Activated CD8-positive, alpha-beta memory T cell treated with anti-CD3 and anti-CD28 coated beads for 36 hours (primary cell): ENCODE data around the gene TADA2B. TPM values are rescaled to one million over a fixed set of nuclear protein-coding genes. Genes with fewer than 3 reads are reported as not detected.
"Not testable (repeated sequence)": the region's sequence is repeated elsewhere in the genome, so short reads cannot be mapped to it uniquely, and the experiment has no call there.

Experiments used
- CTCF ChIA-PET: fragments of 350-600 bp; sonication (Branson Sonifier 250); formaldehyde crosslinking; loops from one replicate; lab custom pipeline; 2021; ENCODE audit warnings: antibody characterized with exemption; lab: Charles Lee
- POLR2A ChIA-PET: fragments of 350-600 bp; sonication (Branson Sonifier 250); formaldehyde crosslinking; loops from one replicate; lab custom pipeline; 2021; ENCODE audit warnings: antibody characterized with exemption; lab: Charles Lee
- total RNA-seq, 2 experiments: library from RNA; stranded (reverse); gene quantifications; one replicate each; pipeline ENCODE4 v1.2.3, GENCODE V29; 2021

Gene TADA2B
- total RNA-seq, 2 experiments from 2014 or later: 13.7 to 14.0 TPM

DNA sequence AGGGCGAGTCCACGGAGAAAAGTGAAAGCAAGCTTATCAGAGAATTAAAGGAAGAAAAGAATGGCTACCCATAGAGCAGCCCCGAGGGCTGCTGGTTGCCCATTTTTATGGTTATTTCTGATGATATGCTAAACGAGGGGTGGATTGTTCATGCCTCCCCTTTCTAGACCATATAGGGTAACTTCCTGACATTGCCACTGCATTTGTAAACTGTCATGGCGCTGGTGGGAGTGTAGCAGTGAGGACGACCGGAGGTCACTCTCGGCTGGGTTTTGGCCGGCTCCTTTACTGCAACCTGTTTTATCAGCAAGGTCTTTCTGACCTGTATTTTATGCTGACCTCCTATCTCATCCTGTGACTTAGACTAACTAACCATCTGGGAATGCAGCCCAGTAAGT, 41.4 kb downstream of the TADA2B start:
- POLR2A ChIA-PET: not testable (repeated sequence)

DNA sequence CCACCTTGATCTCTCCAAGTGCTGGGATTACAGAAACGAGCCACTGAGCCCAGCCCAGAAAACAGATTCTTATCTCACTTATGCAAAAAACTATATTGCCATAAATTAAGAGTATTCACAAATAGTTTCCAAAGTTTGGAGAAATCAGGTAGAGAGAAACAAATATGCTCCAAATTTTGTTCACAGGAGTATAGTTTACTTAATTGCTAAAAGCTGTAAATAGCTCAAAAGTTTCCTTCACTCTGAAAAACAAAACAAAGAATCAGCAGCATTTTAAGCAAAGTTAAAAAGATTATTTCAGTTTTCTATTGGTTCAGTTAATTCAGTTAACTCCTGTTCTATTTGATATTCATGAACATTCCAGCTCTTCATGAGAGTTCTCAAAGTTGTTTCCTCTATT, 43.2 kb downstream of the TADA2B start:
- POLR2A ChIA-PET: no interaction called here
- CTCF ChIA-PET: interaction anchor here (2.3 kb wide), 1 partner anchor 15 kb away, joined by 8 read pairs; no protein-coding TSS in a partner anchor

More for the DNA sequence above, 41.4 kb downstream of the TADA2B start:
- CTCF ChIA-PET: interaction anchor here (2.3 kb wide), 1 partner anchor 17 kb away, joined by 8 read pairs; no protein-coding TSS in a partner anchor

DNA sequence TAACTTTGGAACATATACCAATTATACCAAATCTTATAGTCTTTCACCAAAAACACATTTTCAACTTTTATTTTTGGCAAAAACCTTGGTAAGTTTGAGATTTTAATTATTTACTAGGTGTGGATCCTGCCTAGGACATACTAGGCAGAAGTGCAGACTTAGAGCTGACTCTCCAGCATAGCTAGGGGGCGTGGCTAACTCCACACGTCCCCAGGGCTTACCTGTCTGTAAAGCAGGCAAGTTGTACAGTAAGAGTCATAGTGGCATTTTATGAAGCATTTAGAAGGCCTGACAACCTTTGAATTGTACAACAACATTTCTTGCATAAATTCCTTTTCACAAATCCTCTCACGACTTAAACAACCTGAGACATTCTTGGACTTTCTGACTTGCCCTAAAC, 43.9 kb downstream of the TADA2B start:
- CTCF ChIA-PET: interaction anchor here (2.3 kb wide), 1 partner anchor 15 kb away, joined by 8 read pairs; no protein-coding TSS in a partner anchor
- POLR2A ChIA-PET: no interaction called here

DNA sequence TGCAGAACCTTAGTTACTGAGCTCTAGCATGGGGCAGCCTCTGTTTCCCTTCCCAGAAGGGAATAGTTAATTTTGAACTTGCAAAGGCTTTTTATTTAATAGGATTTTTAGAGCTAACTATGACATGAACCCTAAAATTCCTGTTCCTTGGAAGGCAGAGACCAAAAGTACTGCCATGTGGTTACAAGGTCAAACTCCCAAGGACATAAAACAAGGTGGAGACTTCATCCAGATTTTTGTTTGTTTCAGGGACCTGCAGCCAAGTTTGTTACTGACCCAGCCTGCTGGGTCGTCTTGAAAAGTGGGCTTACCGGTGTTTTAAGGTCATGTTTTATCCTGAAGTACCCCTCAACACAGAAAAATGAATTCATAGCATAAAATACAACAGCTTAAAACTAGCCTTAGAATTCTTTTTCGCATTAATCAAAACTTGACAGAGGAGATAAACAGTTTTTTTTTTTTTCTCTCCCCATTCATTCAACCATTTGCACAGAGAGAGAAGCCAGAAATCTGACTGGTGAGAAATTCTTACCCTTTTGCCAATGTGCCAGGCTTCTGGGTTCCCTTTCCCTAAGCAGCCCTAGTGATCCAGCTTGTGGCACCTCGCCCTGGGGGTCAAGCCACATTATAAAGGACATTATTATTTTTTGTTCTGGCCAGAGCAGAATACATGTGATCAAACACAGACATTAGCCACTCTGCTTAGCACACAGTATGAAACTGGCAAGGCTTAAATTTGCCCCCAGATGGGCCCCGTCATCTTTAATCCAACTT, 46.2 kb downstream of the TADA2B start:
- ChIA-PET POLR2A (no interaction called here), CTCF (no interaction called here)

DNA sequence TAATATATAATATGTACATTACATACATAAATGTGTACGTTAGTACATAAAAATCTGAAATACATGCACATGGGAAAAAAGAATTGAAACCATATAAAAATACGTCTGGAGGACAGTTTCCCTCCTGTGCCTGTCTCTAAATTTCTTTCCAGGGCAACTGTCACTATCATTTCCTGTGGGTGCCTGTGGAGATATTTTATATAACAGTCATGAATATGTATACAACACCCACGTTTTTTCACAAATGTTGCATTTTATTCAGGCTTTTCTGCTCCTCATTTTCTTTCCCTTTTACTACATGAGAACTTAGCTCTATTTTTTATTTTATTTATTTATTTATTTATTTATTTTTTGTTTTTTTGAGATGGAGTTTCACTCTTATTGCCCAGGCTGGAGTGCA, 48.9 kb downstream of the TADA2B start:
- CTCF ChIA-PET: no interaction called here
- POLR2A ChIA-PET: no interaction called here

DNA sequence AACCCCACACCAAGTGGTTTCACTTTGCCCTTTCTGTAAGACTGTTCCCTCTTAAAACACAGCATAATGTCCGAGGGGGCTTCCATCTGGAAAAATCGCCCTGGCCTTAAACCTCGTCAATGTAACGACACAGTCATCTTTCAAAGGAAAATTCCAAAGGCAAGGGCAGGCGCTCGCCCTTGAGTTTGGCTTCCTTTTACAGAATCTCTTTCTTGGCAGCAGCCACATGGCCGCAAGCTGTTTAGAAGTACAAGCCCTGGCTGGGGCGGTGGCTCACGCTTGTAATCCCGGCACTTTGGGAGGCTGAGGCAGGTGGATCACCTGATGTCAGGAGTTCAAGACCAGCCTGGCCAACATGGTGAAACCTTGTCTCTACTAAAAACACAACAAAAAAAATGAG, 51.7 kb downstream of the TADA2B start:
- CTCF ChIA-PET: no interaction called here
- POLR2A ChIA-PET: interaction anchor here (0.6 kb wide), 1 partner anchor 37 kb away, joined by 4 read pairs; no protein-coding TSS in a partner anchor

DNA sequence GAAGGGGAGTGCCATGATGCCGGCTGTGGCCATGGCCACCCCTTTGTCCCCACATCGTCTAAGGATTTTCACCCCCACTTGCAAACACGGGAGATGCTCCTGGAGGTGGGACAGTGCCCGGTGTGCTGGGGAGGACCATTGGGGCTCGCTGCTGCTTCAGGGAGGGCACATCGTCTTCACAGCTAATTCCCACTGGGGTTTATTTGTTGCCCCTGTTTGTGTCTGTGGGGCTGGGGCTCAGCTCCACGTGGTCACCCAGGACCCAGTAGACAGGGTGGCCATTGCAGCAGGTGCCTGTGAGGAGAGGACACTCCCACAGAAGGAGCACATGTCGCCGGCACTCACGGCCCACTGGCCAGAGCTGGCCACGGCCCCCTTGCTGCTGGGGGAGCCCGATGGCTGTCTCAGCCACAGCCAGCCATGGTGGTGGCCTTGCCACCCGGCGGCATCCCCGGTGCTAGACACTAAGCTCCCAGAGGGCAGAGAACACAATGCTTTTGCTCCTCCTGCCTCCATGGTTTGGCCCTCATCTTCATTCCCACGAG, 52.5 kb downstream of the TADA2B start:
- ChIA-PET CTCF (no interaction called here), POLR2A (no interaction called here)

DNA sequence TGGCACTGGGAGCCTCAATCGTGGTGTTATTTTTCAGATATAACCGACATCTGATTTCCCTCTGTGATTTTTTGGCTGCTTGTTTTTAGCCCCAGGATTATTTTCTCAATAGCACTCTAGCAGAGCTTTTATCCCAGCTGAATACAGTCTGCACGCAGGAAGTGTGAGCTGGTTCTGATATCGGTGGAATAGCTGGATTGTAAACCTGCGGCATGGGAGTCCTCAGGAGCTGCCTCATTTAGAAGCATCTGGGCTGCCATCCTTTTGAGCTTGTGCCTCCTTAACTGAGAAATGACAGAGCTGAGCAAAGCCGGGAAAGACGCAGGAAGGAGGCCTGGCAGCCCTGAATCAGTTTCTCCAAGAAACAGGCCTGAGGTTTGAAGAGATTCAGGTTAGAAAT, 53.1 kb downstream of the TADA2B start:
- ChIA-PET POLR2A (no interaction called here), CTCF (no interaction called here)

DNA sequence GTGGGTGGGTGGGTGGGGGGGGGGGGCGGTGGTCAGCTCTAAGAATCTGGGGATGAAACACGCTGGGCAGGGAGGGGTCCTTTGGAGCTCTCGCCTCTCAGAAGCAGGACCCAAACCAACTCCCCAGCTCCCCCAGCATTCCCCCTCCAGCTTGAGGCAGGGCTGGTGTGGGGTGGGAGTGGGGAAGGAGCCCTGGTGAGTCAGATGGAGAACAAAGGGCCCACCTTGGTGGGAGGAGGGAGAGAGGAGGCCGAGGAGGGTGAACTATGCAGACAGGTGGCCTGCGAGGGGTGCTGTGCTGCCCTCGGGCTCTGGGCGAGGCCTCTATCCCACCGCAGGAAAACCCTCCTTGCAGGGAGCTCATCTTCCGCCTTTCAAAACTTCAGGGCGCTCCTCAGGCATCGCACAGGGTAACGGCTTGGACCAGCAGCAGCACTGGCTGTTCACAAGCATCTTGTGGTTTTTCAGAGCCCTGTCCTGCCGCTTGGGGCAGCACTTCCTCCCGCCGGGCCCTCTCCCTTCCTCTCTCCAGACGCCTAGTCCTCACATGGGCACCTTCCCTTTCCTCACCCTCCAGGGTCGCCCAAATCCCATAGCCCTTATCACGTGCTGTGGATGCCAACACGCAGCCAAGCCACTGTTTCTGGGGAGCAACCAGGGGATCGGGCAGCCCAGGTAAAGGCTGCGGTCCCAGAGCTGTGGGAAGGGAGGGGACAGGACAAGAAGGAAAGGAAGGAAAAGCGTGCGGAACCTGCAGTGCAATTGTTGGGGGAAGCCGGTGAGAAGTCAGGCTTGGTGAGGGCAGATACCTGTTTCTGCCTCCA, 58.7 kb downstream of the TADA2B start:
- CTCF ChIA-PET: interaction anchor here (0.9 to 2.7 kb wide), 5 partner anchors 16 to 56 kb away, joined by 3 to 8 read pairs (median 3); partner anchors contain the start of gene GRPEL1
- POLR2A ChIA-PET: interaction anchor here (0.9 kb wide), 1 partner anchor 34 kb away, joined by 3 read pairs; the partner anchor contains the start of gene GRPEL1

DNA sequence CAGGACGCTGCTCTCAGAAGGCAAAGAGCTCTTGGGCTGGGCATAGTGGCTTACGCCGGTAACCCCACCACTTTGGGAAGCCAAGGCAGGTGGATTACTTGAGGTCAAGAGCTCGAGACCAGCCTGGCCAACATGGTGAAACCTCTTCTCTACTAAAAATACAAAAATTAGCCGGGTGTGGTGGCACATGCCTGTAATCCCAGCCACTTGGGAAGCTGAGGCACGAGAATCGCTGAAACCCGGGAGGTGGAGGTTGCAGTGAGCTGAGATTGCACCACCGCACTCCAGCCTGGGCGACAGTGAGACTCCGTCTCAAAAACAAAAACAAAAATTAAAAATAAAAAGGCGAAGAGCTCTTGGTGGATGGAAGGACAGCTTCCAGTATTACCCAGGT, 59.3 kb downstream of the TADA2B start:
- CTCF ChIA-PET: interaction anchor here (0.6 to 2.7 kb wide), 5 partner anchors 17 to 57 kb away, joined by 3 to 8 read pairs (median 5); partner anchors contain the start of gene GRPEL1
- POLR2A ChIA-PET: interaction anchor here (0.9 kb wide), 1 partner anchor 34 kb away, joined by 3 read pairs; the partner anchor contains the start of gene GRPEL1

DNA sequence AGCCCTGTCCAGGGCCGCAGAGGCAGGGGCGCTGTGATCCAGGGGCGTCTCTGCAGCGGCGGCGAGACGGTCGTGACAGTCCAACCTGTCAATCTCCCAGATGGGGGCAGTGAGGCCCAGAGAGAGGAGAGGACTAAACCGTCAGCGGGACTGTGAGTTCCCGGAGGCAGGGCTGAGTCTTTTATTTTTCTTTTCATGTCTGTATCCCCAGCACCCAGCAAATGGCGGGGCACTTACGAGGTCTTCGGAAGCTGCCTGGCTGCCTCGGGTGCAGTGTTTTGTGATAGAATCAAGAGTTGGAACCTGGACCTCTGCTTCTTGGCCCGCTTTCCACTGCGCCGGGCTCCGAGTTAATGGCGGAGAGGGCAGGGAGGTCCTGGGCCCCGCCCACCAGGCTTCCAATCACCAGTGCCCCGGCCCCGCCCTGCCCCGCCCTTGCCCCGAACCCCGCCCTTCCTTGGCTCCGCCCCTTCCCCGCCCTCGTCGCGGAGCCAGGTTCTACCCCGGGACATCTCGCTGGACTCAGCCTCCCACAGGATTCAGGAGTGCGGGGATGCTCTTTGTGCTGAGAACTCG, 59.9 kb downstream of the TADA2B start:
- ChIA-PET POLR2A (interaction anchor here (0.9 kb wide), 1 partner anchor 35 kb away, joined by 3 read pairs; the partner anchor contains the start of gene GRPEL1), CTCF (interaction anchor here (0.6 to 2.7 kb wide), 3 partner anchors 17 to 35 kb away, joined by 5 to 8 read pairs (median 6); partner anchors contain the start of gene GRPEL1)

DNA sequence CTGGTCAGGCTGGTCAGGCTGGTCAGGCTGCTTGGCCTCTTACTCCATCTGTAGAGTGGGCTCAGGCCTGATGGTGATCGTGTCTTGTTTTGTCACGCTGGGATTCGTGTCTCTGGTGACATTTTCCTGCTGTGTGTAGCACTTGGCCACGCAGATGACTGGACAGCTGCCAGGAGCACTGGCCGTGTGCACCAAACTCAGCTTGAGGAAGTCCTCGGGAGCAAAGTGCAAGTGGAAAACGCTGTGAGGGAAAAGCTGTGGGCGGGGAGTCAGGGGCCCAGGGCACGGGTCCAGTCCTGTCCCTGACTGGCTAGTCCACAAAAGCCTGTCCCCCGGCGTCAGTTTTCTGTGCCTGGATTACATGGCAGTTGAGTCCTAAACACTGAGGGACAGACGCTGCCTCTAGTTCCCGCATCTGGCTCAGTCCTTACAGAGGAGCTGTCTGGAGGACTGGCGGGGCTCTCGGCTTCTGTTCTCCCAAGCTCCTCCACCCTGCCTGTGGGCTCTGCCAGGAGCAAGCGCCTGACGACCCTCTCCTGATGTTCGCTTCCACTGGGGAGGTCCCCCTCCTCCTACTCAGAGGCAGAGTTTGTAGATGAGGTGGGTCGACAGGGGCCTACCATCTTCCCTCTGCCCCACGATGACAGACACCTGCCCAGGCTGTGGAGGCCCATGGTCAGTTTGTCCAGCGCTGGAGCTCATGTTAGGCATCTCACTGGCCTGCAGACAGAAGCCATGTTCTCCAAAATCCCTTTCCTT, 60.6 kb downstream of the TADA2B start:
- POLR2A ChIA-PET: no interaction called here

DNA sequence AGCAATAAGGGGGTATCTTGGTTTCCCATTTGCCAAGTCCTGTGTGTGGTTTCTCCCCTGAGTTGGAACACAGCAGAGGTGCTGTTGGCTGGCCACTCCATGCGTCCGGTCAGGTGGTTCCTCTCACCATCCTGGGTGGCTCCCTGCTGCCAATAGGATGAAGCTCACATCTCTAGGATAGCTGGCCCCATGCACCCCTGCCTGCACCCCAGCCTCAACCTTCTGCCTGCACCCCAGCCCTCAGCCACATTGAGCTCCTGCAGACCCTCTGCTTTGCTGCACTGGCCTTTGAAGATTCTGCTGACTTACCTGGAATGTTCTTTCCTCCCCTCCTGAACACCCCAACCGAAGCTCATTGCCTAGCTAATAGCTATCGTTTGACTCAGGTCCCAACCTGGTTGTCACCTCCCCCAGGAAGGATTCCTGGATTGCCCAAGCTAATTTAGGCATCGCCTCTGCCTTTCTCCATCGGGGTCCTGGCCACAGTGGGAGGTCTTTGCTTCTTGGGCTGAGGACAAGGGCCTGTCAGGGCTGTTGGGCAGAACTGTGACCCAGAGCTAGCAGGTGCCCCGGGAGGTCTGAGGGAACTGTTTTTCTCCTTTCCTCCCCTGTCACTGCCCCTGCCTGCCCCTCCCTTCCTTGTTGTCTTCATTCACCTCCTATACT, 61.3 kb downstream of the TADA2B start:
- CTCF ChIA-PET: no interaction called here
- POLR2A ChIA-PET: no interaction called here

More for the DNA sequence above, 60.6 kb downstream of the TADA2B start:
- CTCF ChIA-PET: no interaction called here

DNA sequence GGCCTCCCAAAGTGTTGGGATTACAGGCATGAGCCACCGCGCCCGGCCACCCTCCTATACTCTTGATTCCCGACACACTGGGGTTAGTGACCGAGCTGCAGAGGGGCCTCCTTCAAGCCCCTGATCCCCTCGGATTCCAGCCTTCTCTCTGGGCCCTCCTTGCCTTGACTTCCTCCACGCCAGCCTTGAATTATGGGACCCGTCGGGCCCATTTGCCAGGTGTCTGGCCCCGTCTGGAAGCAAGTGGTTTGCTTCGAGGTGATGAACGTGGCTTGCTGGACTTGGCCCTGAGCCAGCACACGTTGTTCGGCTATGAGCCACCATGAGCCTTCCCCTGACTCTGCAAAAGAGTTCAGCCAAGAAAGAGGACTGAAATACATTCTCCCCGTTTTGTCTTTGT, 62.1 kb downstream of the TADA2B start:
- POLR2A ChIA-PET: no interaction called here
- CTCF ChIA-PET: no interaction called here

DNA sequence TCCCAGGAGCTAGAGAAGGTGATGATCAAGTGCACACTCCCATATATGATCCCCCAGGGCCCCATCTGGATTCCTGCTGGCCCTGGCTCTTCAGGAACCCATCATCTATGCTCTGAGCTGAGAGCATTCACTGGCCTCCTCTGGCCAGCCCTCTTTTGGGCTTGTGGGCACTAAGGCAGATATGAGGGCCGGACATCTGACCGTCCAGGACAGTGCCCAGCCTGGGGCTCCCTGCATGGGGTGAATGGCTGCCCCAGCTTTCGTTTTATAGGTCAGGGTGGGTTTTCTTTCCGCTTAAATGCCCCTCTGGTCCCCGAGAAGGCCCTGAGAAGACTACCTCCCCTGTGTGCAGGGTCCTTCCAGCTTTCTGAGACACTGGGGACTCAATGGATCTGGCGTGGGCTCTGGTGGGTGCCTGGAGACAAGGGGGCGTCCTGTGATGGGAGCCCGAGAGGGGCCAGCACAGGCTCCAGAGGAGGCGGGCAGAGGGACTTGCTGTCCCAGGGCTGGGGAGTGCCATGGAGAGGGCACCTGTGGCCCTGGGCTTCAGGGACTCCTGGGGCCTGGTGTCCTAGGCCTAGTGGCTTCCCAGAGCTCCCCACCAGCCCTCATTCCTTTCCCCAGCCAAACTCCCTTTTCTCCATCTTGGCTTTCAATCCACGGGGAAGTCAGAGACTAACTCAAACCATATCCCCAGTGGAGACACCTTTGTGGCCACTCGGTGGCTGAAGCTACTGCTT, 64.2 kb downstream of the TADA2B start:
- ChIA-PET CTCF (no interaction called here), POLR2A (no interaction called here)
